Spleen (tissue), 7 donors: Measurements from ENCODE around the gene HSP90B1.

Experiments
- POLR2A ChIP-seq, 3 donors: fragments of 450-650 bp; IDR thresholded peaks; one replicate each; pipeline ENCODE4 v1.5.1; 2017; ENCODE audit warnings: antibody characterized with exemption in 3 of 3, mild to moderate bottlenecking in 1 of 3
- TF ChIP-seq, protein P1 (sequence below), 11 experiments: fragments of 200-600 bp in 7 of 11; fragments of 450-650 bp in 4 of 11; sonication (generic) in 4 of 11; IDR thresholded peaks in 8 of 11; conservative IDR thresholded peaks in 3 of 11; 1 replicate in 7 of 11; 2 replicates in 4 of 11; pipeline versions ENCODE4 v1.4.0 to v1.8.0; 2016 to 2021; ENCODE audit warnings: antibody characterized with exemption in 11 of 11, inconsistent platforms in 4 of 11, mild to moderate bottlenecking in 1 of 11
- donor health status: DM: no; HTN: no; CAD: no; lungs with moderate emphysema.
- donor health status: DM: no; HTN: no; CAD: no.
- donor health status: DM: no; HTN: no; CAD: no.

DNA sequence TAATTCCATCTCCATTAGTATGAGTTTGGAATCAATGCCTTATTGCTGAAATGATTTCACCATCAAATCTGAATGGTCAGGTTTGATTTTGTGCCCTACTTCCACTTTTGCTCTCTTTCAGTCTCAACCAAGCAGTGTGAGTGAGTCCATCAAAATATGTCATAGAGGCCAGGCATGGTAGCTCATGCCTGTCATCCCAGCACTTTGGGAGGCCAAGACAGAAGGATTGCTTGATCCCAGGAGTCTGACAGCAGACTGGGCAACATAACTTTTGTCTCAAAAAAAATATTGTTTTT lies 22.0 kb upstream of the HSP90B1 start:
- TF ChIP-seq, protein P1, sequence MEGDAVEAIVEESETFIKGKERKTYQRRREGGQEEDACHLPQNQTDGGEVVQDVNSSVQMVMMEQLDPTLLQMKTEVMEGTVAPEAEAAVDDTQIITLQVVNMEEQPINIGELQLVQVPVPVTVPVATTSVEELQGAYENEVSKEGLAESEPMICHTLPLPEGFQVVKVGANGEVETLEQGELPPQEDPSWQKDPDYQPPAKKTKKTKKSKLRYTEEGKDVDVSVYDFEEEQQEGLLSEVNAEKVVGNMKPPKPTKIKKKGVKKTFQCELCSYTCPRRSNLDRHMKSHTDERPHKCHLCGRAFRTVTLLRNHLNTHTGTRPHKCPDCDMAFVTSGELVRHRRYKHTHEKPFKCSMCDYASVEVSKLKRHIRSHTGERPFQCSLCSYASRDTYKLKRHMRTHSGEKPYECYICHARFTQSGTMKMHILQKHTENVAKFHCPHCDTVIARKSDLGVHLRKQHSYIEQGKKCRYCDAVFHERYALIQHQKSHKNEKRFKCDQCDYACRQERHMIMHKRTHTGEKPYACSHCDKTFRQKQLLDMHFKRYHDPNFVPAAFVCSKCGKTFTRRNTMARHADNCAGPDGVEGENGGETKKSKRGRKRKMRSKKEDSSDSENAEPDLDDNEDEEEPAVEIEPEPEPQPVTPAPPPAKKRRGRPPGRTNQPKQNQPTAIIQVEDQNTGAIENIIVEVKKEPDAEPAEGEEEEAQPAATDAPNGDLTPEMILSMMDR (IDR thresholded peaks at IDR 0.05 in 8 of 11, conservative IDR thresholded peaks at IDR 0.05 in 3 of 11), result no peak
- TF ChIP-seq POLR2A (IDR thresholded peaks at IDR 0.05), result no peak
